CD8-positive, alpha-beta memory T cell (primary cell): ENCODE data around the gene RAI1. TPM values are rescaled to one million over a fixed set of nuclear protein-coding genes. Genes with fewer than 3 reads are reported as not detected.

Experiments
- CTCF ChIA-PET: fragments of 350-600 bp; sonication (Branson Sonifier 250); formaldehyde crosslinking; loops from one replicate; lab custom pipeline; 2021; ENCODE audit warnings: antibody characterized with exemption; lab: Charles Lee
- POLR2A ChIA-PET: fragments of 350-600 bp; sonication (Branson Sonifier 250); formaldehyde crosslinking; loops from one replicate; lab custom pipeline; 2021; ENCODE audit warnings: antibody characterized with exemption; lab: Charles Lee
- DNase-seq, 5 donors: peaks; one replicate each; pipeline versions ENCODE4 v3.0.0 to v3.0.0-alpha.2; 2020 to 2022; ENCODE audit warnings: mixed read lengths in 1 of 5
- H3K27ac ChIP-seq: one replicate; pipeline ENCODE4 v1.7.0; 2013; ENCODE audit warnings: low read depth, mild to moderate bottlenecking, low read length, moderate library complexity
- H3K27me3 ChIP-seq: 2 replicates; pipeline ENCODE4 v1.7.0; 2013; ENCODE audit warnings: low read length, mild to moderate bottlenecking; ENCODE audit not compliant: insufficient read depth, poor library complexity, severe bottlenecking
- H3K36me3 ChIP-seq: 2 replicates; pipeline ENCODE4 v1.7.0; 2013; ENCODE audit warnings: mild to moderate bottlenecking, low read length, moderate library complexity; ENCODE audit not compliant: insufficient read depth
- H3K4me1 ChIP-seq: 2 replicates; pipeline ENCODE4 v1.7.0; 2013; ENCODE audit warnings: mild to moderate bottlenecking, low read length, moderate library complexity; ENCODE audit not compliant: insufficient read depth
- H3K4me3 ChIP-seq: 2 replicates; pipeline ENCODE4 v1.7.0; 2013; ENCODE audit warnings: mild to moderate bottlenecking, low read length
- H3K9me3 ChIP-seq: 2 replicates; pipeline ENCODE4 v1.7.0; 2013; ENCODE audit warnings: mild to moderate bottlenecking, low read length
- H3K27ac Mint-ChIP-seq, 8 donors: one replicate each; pipeline ENCODE4 v1.8.0; 2020 to 2021; ENCODE audit warnings: mixed read lengths in 8 of 8, mild to moderate bottlenecking in 6 of 8, inconsistent platforms in 3 of 8, moderate library complexity in 3 of 8
- H3K27me3 Mint-ChIP-seq, 2 donors: one replicate each; pipeline ENCODE4 v1.8.0; 2020 to 2021; ENCODE audit warnings: mixed read lengths in 2 of 2, mild to moderate bottlenecking in 1 of 2, moderate library complexity in 1 of 2
- H3K36me3 Mint-ChIP-seq, 3 donors: one replicate each; pipeline ENCODE4 v1.8.0; 2020 to 2021; ENCODE audit warnings: mixed read lengths in 3 of 3, inconsistent platforms in 1 of 3, mild to moderate bottlenecking in 1 of 3
- H3K4me1 Mint-ChIP-seq, 3 donors: one replicate each; pipeline ENCODE4 v1.8.0; 2020 to 2021; ENCODE audit warnings: mixed read lengths in 3 of 3, inconsistent platforms in 1 of 3, mild to moderate bottlenecking in 1 of 3
- H3K4me3 Mint-ChIP-seq, 7 donors: one replicate each; pipeline ENCODE4 v1.8.0; 2020 to 2021; ENCODE audit warnings: mixed read lengths in 7 of 7, mild to moderate bottlenecking in 6 of 7, moderate library complexity in 4 of 7, inconsistent platforms in 2 of 7
- H3K9me3 Mint-ChIP-seq, 5 donors: one replicate each; pipeline ENCODE4 v1.8.0; 2020 to 2022; ENCODE audit warnings: mixed read lengths in 5 of 5, mild to moderate bottlenecking in 3 of 5, moderate library complexity in 2 of 5, inconsistent platforms in 1 of 5
- polyA plus RNA-seq: library from polyadenylated mRNA; unstranded; fragments of 300-500 nt; fragmentation: Illumina TruSeq; gene quantifications from one replicate; pipeline ENCODE4 v1.2.3, GENCODE V29; 2021
- total RNA-seq, 2 experiments: library from RNA; stranded (reverse); gene quantifications; one replicate each; pipeline ENCODE4 v1.2.3, GENCODE V29; 2021

The RAI1 gene
- total and polyA plus RNA-seq, 3 experiments from 2014 or later, result 5.6 to 20.2 (median 19.7) TPM

GRCh38 chr17:17778308-17779014 lies 97.2 kb downstream of the RAI1 start:
- no peaks in the 10 kb centered on the region for H3K27me3 ChIP-seq
- H3K4me1 Mint-ChIP-seq, result peaks cover 0 to 13% (median 5%) of the 10 kb centered on the region in 3 donors
- H3K9me3 Mint-ChIP-seq, result no peaks in the 10 kb centered on the region
- CTCF ChIA-PET, result interaction anchor here (1.3 kb wide), 1 partner anchor 106 kb away, joined by 3 read pairs; no protein-coding TSS in a partner anchor
- H3K27ac Mint-ChIP-seq, result peak overlapping the region in 1 of 8 donors; percentile 75
- no peak overlapping the region for H3K27ac ChIP-seq
- no peak overlapping the region for H3K4me3 Mint-ChIP-seq
- no peaks in the 10 kb centered on the region for H3K36me3 Mint-ChIP-seq
- no peak for DNase-seq
- no peaks in the 10 kb centered on the region for H3K4me1 ChIP-seq
- H3K9me3 ChIP-seq, result no peaks in the 10 kb centered on the region
- POLR2A ChIA-PET, result no interaction called here
- peaks cover 0 to 3% of the 10 kb centered on the region in 2 donors for H3K27me3 Mint-ChIP-seq
- H3K4me3 ChIP-seq, result no peak overlapping the region
- H3K36me3 ChIP-seq, result no peaks in the 10 kb centered on the region

GRCh38 chr17:17779015-17779611 lies 97.9 kb downstream of the RAI1 start:
- peaks cover 4 to 17% (median 7%) of the 10 kb centered on the region in 3 donors for H3K4me1 Mint-ChIP-seq
- no peak overlapping the region for H3K27ac Mint-ChIP-seq
- H3K36me3 ChIP-seq, result no peaks in the 10 kb centered on the region
- POLR2A ChIA-PET, result no interaction called here
- peaks cover 0 to 3% of the 10 kb centered on the region in 2 donors for H3K27me3 Mint-ChIP-seq
- H3K27ac ChIP-seq, result no peak overlapping the region
- no peaks in the 10 kb centered on the region for H3K9me3 Mint-ChIP-seq
- H3K4me3 ChIP-seq, result no peak overlapping the region
- no peak overlapping the region for H3K4me3 Mint-ChIP-seq
- H3K4me1 ChIP-seq, result peaks cover 5% of the 10 kb centered on the region
- CTCF ChIA-PET, result interaction anchor here (0.7 to 1.3 kb wide), 2 partner anchors 107 to 129 kb away, joined by 3 to 4 read pairs; no protein-coding TSS in a partner anchor
- H3K36me3 Mint-ChIP-seq, result no peaks in the 10 kb centered on the region
- no peaks in the 10 kb centered on the region for H3K27me3 ChIP-seq
- H3K9me3 ChIP-seq, result no peaks in the 10 kb centered on the region
- no peak for DNase-seq

DNA sequence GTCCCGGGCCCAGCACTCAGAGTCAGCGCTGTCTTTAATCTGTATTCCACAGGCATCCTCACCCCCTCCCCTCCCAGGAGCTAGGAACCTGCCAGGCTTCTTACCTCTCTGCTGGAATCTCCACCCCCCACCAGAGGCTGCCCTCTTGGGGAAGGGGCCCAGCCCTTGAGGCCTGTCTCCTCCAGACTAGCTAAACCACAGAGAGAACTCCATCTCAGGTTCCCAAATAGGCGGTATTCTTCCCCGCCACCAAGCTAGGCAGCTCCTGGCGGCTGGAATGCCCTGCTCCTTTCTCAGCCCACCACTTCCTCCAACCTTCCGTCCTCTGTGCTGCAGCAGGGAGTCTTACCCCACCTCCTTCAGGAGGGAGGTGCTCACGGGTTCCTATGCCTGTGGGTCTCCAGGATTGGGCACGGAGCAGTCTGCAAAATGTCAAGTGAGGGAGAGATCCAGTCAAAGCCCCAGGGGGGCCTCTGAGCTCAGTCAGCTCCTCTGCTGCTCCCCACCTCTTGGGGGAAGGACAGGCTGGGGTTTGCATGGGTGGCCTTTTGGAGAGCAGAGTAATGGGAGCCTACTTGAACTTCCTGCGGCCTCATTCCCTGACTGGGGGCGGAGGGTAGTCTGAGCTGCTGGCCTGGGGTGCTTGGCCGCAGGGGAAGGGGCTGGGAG lies 99.8 kb downstream of the RAI1 start:
- ChIA-PET POLR2A (no interaction called here), CTCF (interaction anchor here (1.1 to 1.2 kb wide), 3 partner anchors 23 to 102 kb away, joined by 3 to 4 read pairs (median 3); no protein-coding TSS in a partner anchor)
- Histone ChIP-seq H3K9me3 (no peaks in the 10 kb centered on the region), H3K36me3 (no peaks in the 10 kb centered on the region), H3K27me3 (no peaks in the 10 kb centered on the region), H3K27ac (no peak overlapping the region), H3K4me3 (no peak overlapping the region), H3K4me1 (peaks cover 19% of the 10 kb centered on the region)
- no peak for DNase-seq
- peak overlapping the region in 2 of 8 donors; percentile 7 to 19 for H3K27ac Mint-ChIP-seq
- H3K36me3 Mint-ChIP-seq, result no peaks in the 10 kb centered on the region
- H3K9me3 Mint-ChIP-seq, result no peaks in the 10 kb centered on the region
- H3K4me1 Mint-ChIP-seq, result peaks cover 4 to 32% (median 11%) of the 10 kb centered on the region in 3 donors
- peak overlapping the region in 6 of 7 donors; percentile 19 to 85 (median 63) for H3K4me3 Mint-ChIP-seq
- H3K27me3 Mint-ChIP-seq, result peaks cover 1 to 3% of the 10 kb centered on the region in 2 donors

GRCh38 chr17:17781591-17782496 lies 100.6 kb downstream of the RAI1 start:
- no peaks in the 10 kb centered on the region for H3K9me3 ChIP-seq
- Mint-ChIP-seq H3K9me3 (no peaks in the 10 kb centered on the region), H3K36me3 (no peaks in the 10 kb centered on the region)

GRCh38 chr17:17782523-17783115 lies 101.4 kb downstream of the RAI1 start:
- ChIA-PET POLR2A (no interaction called here), CTCF (no interaction called here)
- Mint-ChIP-seq H3K9me3 (no peaks in the 10 kb centered on the region), H3K36me3 (no peaks in the 10 kb centered on the region), H3K4me1 (peaks cover 4 to 32% (median 11%) of the 10 kb centered on the region in 3 donors), H3K27ac (no peak overlapping the region), H3K4me3 (peak overlapping the region; percentile 75 to 91 (median 77)), H3K27me3 (peaks cover 1 to 3% of the 10 kb centered on the region in 2 donors)
- no peak overlapping the region for H3K27ac ChIP-seq
- H3K4me3 ChIP-seq, result peak overlapping the region; percentile 45
- no peaks in the 10 kb centered on the region for H3K9me3 ChIP-seq
- H3K27me3 ChIP-seq, result no peaks in the 10 kb centered on the region
- DNase-seq, result no peak
- H3K4me1 ChIP-seq, result peaks cover 19% of the 10 kb centered on the region
- H3K36me3 ChIP-seq, result no peaks in the 10 kb centered on the region

More at GRCh38 chr17:17781591-17782496, 100.6 kb downstream of the RAI1 start:
- ChIA-PET CTCF (interaction anchor here (1.1 kb wide), 1 partner anchor 30 kb away, joined by 3 read pairs; no protein-coding TSS in a partner anchor), POLR2A (no interaction called here)
- H3K4me3 ChIP-seq, result no peak overlapping the region
- H3K27ac ChIP-seq, result no peak overlapping the region
- H3K27me3 ChIP-seq, result no peaks in the 10 kb centered on the region
- Mint-ChIP-seq H3K4me1 (peaks cover 4 to 32% (median 11%) of the 10 kb centered on the region in 3 donors), H3K27me3 (peaks cover 1 to 3% of the 10 kb centered on the region in 2 donors), H3K4me3 (peak overlapping the region; percentile 60 to 87 (median 66)), H3K27ac (peak overlapping the region in 2 of 8 donors; percentile 19 to 58)
- peak in 4 of 5 donors; percentile 17 to 45 (median 30) for DNase-seq
- H3K36me3 ChIP-seq, result no peaks in the 10 kb centered on the region
- H3K4me1 ChIP-seq, result peaks cover 19% of the 10 kb centered on the region

DNA sequence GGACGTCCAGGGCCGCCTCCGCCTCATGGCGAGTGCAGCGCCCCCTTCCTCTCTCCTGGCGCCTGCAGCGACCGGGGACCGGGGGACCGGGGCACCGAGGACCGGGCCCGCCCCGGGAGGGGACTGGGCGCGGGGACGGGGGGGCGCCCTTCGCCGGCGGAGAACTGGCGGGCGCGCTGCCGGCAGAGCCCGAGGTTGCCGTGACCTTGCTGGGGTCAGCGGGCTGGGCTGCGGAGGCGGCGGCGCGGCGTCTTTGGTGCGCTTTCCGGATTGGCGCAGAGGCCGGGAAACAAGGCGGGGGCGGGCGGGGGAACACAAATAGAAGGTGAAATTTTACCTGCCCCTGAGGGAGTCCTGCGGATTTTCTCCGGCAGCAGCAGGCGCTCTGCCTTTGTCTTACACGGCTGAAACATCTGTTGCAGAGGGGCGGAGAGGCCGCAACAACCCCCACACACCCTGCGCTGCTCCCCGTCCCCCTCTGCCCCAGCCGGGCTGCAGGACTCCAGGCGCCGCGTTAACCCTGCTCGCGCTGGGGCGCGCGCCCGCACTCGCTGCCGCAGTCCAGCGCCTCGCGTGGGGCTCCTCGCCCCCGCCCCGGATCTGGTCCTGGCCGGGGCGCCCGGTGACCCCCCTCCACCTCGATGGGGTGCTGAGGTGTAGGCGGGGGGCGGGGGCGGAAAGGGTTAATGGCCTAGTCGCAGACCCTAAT lies 102.0 kb downstream of the RAI1 start:
- peak; percentile 44 to 68 (median 53) for DNase-seq
- H3K27me3 Mint-ChIP-seq, result peaks cover 3% of the 10 kb centered on the region in 2 donors
- Histone ChIP-seq H3K4me1 (peaks cover 19% of the 10 kb centered on the region), H3K36me3 (no peaks in the 10 kb centered on the region), H3K27me3 (no peaks in the 10 kb centered on the region), H3K27ac (no peak overlapping the region), H3K9me3 (no peaks in the 10 kb centered on the region), H3K4me3 (peak overlapping the region; percentile 59)
- H3K9me3 Mint-ChIP-seq, result no peaks in the 10 kb centered on the region
- peak overlapping the region in 2 of 8 donors; percentile 65 to 71 for H3K27ac Mint-ChIP-seq
- peaks cover 4 to 35% (median 11%) of the 10 kb centered on the region in 3 donors for H3K4me1 Mint-ChIP-seq
- POLR2A ChIA-PET, result no interaction called here
- H3K36me3 Mint-ChIP-seq, result no peaks in the 10 kb centered on the region
- H3K4me3 Mint-ChIP-seq, result peak overlapping the region; percentile 78 to 93 (median 83)
- CTCF ChIA-PET, result interaction anchor here (0.8 to 1.1 kb wide), 2 partner anchors 11 to 23 kb away, joined by 3 read pairs; no protein-coding TSS in a partner anchor
